ENCODE measurements around the gene LELP1.
A peak's percentile ranks its signal among the peaks of the same experiment; 100 is the strongest.

Gene LELP1

GRCh38 chr1:153229076-153229829 is 26.0 kb downstream of the LELP1 start:
- peak; percentile 31 for DNase-seq

GRCh38 chr1:153231363-153231762 is 28.1 kb downstream of the LELP1 start:
- DNase-seq: no peak

DNA sequence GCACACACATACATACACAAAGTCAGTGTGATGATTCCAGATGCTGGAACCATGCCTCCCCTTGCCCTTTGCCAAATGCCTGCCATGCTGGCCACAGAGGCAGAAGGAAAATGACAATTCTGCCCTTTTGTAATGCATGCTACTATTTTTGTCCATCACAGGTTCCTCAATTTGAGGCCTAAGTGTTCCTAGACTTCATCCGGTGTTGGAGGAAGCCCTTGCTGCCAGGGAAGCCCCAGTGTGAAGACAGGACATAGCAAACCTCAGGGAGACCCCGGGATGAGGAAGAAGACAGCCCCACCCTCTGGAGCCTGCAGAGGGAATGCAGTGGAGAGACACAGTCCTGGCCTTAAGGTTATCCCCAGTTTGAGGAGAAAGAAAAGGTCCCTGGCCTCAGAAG is 28.6 kb downstream of the LELP1 start:
- no peak for DNase-seq

DNA sequence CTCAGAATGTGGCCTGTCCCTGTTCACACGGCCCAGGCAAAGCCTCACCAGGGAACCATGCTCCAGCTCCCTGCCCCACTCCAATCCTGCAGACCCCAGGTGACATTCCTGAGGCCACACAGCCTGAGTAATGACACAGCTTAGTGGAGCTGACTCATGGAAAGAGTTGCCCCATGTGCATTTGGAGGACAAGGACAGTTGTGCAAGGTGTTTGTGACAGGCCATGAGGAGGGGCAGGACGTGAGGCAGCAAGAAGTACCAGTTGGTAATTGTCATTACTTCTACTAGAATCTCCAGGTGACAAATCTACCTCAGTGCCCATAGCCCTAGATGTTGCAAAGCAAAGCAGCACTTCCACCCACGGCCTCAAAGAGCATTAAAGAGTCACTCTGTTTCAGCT is 29.3 kb downstream of the LELP1 start:
- DNase-seq: no peak

GRCh38 chr1:153233448-153233847 is 30.2 kb downstream of the LELP1 start:
- no peak for DNase-seq

DNA sequence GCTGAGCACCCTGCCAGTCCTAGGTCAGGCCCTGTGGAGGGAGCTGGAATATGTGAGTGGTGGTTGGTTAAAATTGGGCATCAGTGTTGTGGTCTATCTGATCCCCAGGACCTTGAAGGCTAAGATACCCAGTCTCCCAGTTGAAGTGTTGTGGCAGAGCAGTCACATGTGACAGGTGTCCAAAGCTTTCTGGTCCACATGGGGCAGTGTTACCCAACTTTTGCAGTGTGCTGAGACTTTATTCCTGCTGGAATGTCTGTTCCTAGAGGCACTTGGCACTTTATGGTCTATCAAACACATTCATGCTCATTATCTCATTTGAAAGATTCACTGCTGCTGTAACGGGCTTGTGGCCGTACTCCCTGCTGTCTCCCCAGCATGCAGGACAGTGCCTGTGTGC is 35.3 kb downstream of the LELP1 start:
- DNase-seq: no peak

DNA sequence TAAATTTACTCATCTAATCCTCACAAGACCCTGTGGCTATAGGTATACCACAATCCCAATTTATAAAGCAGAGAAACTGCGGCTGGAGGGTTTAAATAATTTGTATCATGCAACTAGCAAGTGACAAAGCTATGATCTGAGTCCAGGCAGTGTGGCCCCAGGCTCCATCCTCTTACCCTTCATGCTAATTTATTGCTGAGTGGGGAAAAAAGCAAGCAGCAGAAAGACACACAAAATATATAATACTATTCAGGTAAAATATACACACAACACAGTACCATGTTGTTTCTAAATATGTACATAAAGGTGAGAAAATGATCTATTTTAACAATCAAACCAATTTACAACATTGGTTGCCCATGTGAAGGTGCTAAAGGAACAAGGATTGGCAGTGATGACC is 38.9 kb downstream of the LELP1 start:
- no peak for DNase-seq

GRCh38 chr1:153245466-153245865 is 42.2 kb downstream of the LELP1 start:
- no peak for DNase-seq

- DNase-seq: no peak
Observed at GRCh38 chr1:153246018-153246417, 42.8 kb downstream of the LELP1 start.

DNA sequence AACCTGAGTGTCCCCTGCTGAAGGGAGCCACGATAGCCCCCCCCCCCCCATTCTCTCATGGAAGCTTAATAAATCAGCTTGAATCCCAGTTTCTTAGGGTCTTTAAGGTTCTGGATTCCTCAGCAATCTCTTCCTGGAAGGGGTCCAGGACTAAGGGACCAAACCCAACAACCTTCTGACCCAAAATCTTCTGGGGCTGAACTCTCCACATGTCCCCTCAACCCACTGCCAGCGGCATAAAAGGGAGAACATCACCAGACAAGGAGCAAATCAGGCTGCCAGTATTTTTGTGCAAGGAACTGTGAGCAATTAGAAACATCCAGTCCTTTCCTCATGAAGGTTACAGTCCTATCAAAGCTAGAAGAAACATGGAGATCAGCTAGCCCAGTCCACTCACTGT is 43.6 kb downstream of the LELP1 start:
- no peak for DNase-seq

GRCh38 chr1:153248176-153248879 is 45.1 kb downstream of the LELP1 start:
- no peak for DNase-seq

DNA sequence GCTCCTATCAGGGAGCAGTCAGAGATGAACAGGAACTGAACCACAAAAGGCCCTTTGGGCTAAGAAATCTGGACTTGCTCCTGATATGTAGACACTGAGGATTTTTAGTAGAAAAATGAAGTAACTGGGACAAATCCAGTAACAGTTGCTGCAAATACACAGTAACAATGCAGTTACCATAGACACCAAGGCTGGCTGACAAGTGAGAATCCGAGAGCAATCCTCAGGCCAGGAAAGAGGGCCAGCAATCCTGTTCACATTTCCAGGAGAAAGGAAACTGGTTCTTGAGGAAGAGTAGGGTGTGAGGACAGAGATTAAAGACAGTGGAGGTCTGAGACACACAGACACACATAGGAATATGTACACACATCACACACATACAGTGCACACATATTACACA is 46.9 kb downstream of the LELP1 start:
- DNase-seq: no peak

GRCh38 chr1:153251087-153251486 is 47.9 kb downstream of the LELP1 start:
- no peak for DNase-seq

DNA sequence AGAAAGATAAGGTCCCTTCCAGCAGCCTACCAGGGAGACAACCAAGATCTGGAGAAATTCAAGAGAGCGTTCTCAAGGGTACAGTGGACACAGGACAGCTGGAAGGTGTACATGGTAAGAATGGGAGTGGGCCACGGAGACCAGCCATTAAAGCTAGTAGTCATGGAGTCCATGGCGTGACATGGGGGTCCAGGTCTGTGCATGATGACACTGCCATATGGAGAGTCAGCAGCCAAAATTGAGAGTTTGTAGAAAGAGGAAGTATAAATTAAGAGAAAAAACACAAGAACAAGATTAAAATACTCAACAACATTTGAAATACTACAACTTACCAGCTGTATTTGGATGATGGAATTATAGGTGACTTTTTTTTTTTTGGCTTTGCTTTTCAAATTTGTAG is 48.3 kb downstream of the LELP1 start:
- DNase-seq: no peak

DNA sequence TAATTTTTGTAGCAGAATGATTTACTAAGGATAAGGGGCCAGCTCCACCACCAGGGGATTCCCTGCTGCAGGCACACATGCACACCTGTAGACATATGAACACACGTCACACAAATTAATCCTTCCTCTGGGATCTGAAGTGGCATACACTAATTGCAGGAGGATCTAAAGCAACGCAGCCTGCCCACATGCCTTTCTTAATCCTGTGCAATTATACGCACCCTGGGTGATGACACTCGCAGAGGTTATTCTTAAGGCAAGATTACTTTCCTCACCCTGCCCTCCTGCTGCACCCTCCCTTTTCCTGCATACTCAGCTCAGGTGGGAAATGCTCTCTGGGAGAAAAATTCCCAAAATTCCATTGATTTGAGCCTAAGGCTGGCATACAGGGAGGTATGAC is 48.8 kb downstream of the LELP1 start:
- no peak for DNase-seq

- DNase-seq: no peak
Observed at GRCh38 chr1:153253076-153253475, 49.8 kb downstream of the LELP1 start.

DNA sequence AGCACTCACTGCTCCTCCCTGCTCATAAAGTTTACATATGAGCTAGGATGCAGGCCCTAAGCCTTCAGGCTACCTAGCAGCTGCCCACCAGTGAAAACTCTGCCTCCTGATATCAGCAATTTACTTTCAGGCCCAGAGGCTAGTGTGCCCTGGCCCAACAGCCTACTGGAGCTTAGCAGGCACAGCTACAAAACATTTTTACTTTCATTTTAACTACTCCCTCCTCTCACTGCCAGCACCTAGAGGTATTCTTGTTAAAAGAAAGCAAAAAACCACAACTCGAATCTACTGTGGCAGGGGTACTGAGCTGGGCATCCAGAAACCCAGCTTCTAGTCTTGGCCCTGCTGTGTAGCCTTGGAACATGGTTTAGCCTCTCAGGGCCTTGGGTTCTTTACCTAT is 50.5 kb downstream of the LELP1 start:
- DNase-seq: no peak
